HCT116 (cell line): ENCODE measurements around the gene TIAM2. TPM values are rescaled to one million over a fixed set of nuclear protein-coding genes. Genes with fewer than 3 reads are reported as not detected.

Experiments used
- ATAC-seq: fragments of 200-7000 bp; cut with Tn5 transposase; 2 replicates; pipeline ENCODE4 v1.9.1; 2020; ENCODE audit warnings: mild to moderate bottlenecking, moderate library complexity
- BruUV-seq: library from RNA; stranded (reverse); fragments of 400-500 nt; replicated peaks from 2 replicates; lab custom pipeline; 2021; lab: Mats Ljungman, UMichigan
- CTCF ChIA-PET: fragments of 300-600 bp; sonication (Branson Sonifier 250); formaldehyde crosslinking; loops from one replicate; lab custom pipeline; 2021; ENCODE audit warnings: antibody characterized with exemption; lab: Charles Lee
- POLR2A ChIA-PET: fragments of 300-600, 350-600 bp; sonication (Branson Sonifier 250); formaldehyde crosslinking; loops from one replicate; lab custom pipeline; 2021; ENCODE audit warnings: antibody characterized with exemption; lab: Charles Lee
- RAD21 ChIA-PET, 2 experiments: fragments of 300-600 bp; sonication (Branson Sonifier 250); formaldehyde crosslinking; loops; one replicate each; lab custom pipeline; 2023; ENCODE audit warnings: low total read pairs in 2 of 2; ENCODE audit not compliant: uncharacterized antibody in 2 of 2, unreplicated experiment in 2 of 2, low non-redundant PET in 1 of 2; lab: Charles Lee
- DNase-seq: peaks from one replicate; pipeline ENCODE4 v3.0.0-alpha.2; 2010; ENCODE audit warnings: low read depth, low spot score
- H2AFZ ChIP-seq: fragments of 200-600 bp; shearing (Covaris generic), sonication (generic); 2 replicates; pipeline ENCODE4 v1.6.1; 2017; ENCODE audit warnings: low read depth, mixed run types, mixed read lengths, antibody characterized with exemption, low read length; ENCODE audit not compliant: poor library complexity, severe bottlenecking
- H3K27ac ChIP-seq: 2 replicates; pipeline ENCODE4 v1.5.1; 2012; ENCODE audit warnings: low read depth, low read length
- H3K27me3 ChIP-seq: fragments of 200-600 bp; sonication (generic); 2 replicates; pipeline ENCODE4 v1.6.1; 2016; ENCODE audit warnings: mixed run types, low read length, mixed read lengths; ENCODE audit not compliant: insufficient read depth
- H3K36me3 ChIP-seq, 2 experiments: fragments of 200-500 bp in 1 of 2; fragments of 200-600 bp in 1 of 2; sonication (Bioruptor generic) in 1 of 2; sonication (generic) in 1 of 2; 2 replicates each; pipeline versions ENCODE4 v1.5.1 to v1.6.1; 2014 to 2016; ENCODE audit warnings: low read length in 2 of 2, inconsistent platforms in 1 of 2, mixed read lengths in 1 of 2, mixed run types in 1 of 2; ENCODE audit not compliant: insufficient read depth in 2 of 2, control insufficient read depth in 1 of 2
- H3K4me1 ChIP-seq, 2 experiments: fragments of 200-600 bp in 1 of 2; sonication (generic) in 1 of 2; 2 replicates each; pipeline versions ENCODE4 v1.5.1 to v1.6.1; 2012 to 2017; ENCODE audit warnings: low read length in 2 of 2, inconsistent platforms in 1 of 2, mild to moderate bottlenecking in 1 of 2, mixed read lengths in 1 of 2, mixed run types in 1 of 2, moderate library complexity in 1 of 2; ENCODE audit not compliant: insufficient read depth in 2 of 2, control insufficient read depth in 1 of 2
- H3K4me2 ChIP-seq: fragments of 200-600 bp; sonication (generic); 2 replicates; pipeline ENCODE4 v1.6.1; 2017; ENCODE audit warnings: mixed run types, low read length, mixed read lengths
- H3K4me3 ChIP-seq, 2 experiments: fragments of 200-600 bp in 1 of 2; sonication (generic) in 1 of 2; replicated peaks in 1 of 2; 2 replicates each; pipeline ENCODE4 v1.5.1; 2011 to 2016; ENCODE audit warnings: low read length in 2 of 2, control low read depth in 1 of 2, low read depth in 1 of 2, mild to moderate bottlenecking in 1 of 2, mixed read lengths in 1 of 2, mixed run types in 1 of 2
- H3K79me2 ChIP-seq: fragments of 200-600 bp; sonication (generic); 2 replicates; pipeline ENCODE4 v1.6.1; 2017; ENCODE audit warnings: mild to moderate bottlenecking, mixed run types, low read length, moderate library complexity, mixed read lengths; ENCODE audit not compliant: insufficient read depth
- H3K9ac ChIP-seq: fragments of 200-600 bp; sonication (generic); 2 replicates; pipeline ENCODE4 v1.6.1; 2016; ENCODE audit warnings: low read length, mixed read lengths
- H3K9me2 ChIP-seq: fragments of 200-600 bp; sonication (generic), shearing (Covaris generic); 2 replicates; pipeline ENCODE4 v1.6.1; 2017; ENCODE audit warnings: mixed run types, mild to moderate bottlenecking, moderate library complexity; ENCODE audit not compliant: insufficient read depth
- H3K9me3 ChIP-seq, 2 experiments: fragments of 200-500 bp in 1 of 2; fragments of 200-600 bp in 1 of 2; sonication (Bioruptor generic) in 1 of 2; sonication (generic) in 1 of 2; 2 replicates each; pipeline ENCODE4 v1.6.1; 2014 to 2017; ENCODE audit warnings: low read length in 2 of 2, mixed read lengths in 2 of 2, inconsistent platforms in 1 of 2, low read depth in 1 of 2, mild to moderate bottlenecking in 1 of 2, mixed run types in 1 of 2, moderate library complexity in 1 of 2; ENCODE audit not compliant: control insufficient read depth in 1 of 2, insufficient read depth in 1 of 2
- H4K20me1 ChIP-seq: fragments of 200-600 bp; sonication (generic), shearing (Covaris generic); 2 replicates; pipeline ENCODE4 v1.6.1; 2017; ENCODE audit warnings: mixed run types, mild to moderate bottlenecking, moderate library complexity; ENCODE audit not compliant: insufficient read depth
- CBX3 ChIP-seq: IDR thresholded peaks from 2 replicates; pipeline ENCODE4 v1.6.1; 2012; ENCODE audit warnings: low read depth
- CEBPB ChIP-seq: IDR thresholded peaks from 2 replicates; pipeline ENCODE4 v1.6.1; 2012; ENCODE audit warnings: low read depth
- EGR1 ChIP-seq: IDR thresholded peaks from 2 replicates; pipeline ENCODE4 v1.6.1; 2012; ENCODE audit warnings: low read depth
- ELF1 ChIP-seq: IDR thresholded peaks from 2 replicates; pipeline ENCODE4 v1.6.1; 2012; ENCODE audit warnings: low read depth, borderline replicate concordance
- EZH2 ChIP-seq: fragments of 200-600 bp; sonication (generic); IDR thresholded peaks from 2 replicates; pipeline ENCODE4 v1.6.1; 2017; ENCODE audit warnings: antibody characterized with exemption, mixed run types
- EZH2phosphoT487 ChIP-seq: fragments of 200-600 bp; IDR thresholded peaks from 2 replicates; pipeline ENCODE4 v1.6.1; 2018; ENCODE audit warnings: antibody characterized with exemption, borderline replicate concordance
- FOSL1 ChIP-seq: IDR thresholded peaks from 2 replicates; pipeline ENCODE4 v1.6.1; 2012; ENCODE audit warnings: low read depth
- JUND ChIP-seq: IDR thresholded peaks from 2 replicates; pipeline ENCODE4 v1.6.1; 2012
- POLR2AphosphoS5 ChIP-seq: IDR thresholded peaks from 2 replicates; pipeline ENCODE4 v1.6.1; 2011; ENCODE audit warnings: mild to moderate bottlenecking, low read depth, low read length, moderate library complexity
- RAD21 ChIP-seq: IDR thresholded peaks from 2 replicates; pipeline ENCODE4 v1.6.1; 2012; ENCODE audit warnings: low read depth, mild to moderate bottlenecking
- SIN3A ChIP-seq: IDR thresholded peaks from 2 replicates; pipeline ENCODE4 v1.6.1; 2012; ENCODE audit warnings: low read depth
- SRF ChIP-seq: IDR thresholded peaks from 2 replicates; pipeline ENCODE4 v1.6.1; 2012; ENCODE audit warnings: low read depth
- TCF7L2 ChIP-seq: IDR thresholded peaks from 2 replicates; pipeline ENCODE4 v1.7.0; 2011; ENCODE audit warnings: borderline replicate concordance, inconsistent platforms; ENCODE audit not compliant: insufficient read depth, insufficient read length; ENCODE audit errors: extremely low read depth
- ZFX ChIP-seq: fragments of 450-650 bp; IDR thresholded peaks from 2 replicates; pipeline ENCODE4 v1.6.1; 2017
- ZNF274 ChIP-seq: fragments of 200-500 bp; sonication (Bioruptor generic); IDR thresholded peaks from 2 replicates; pipeline ENCODE4 v1.6.1; 2014; ENCODE audit warnings: mild to moderate bottlenecking, low read depth, low read length, inconsistent platforms
- intact Hi-C: fragments of 100-400 bp; cut with micrococcal nuclease; formaldehyde crosslinking; loops from 2 replicates; pipeline ENCODE4 v1.10.0; 2022
- total RNA-seq: library from RNA; stranded (reverse); gene quantifications from one replicate; pipeline ENCODE4 v1.2.1, GENCODE V29; 2021; ENCODE audit not compliant: unreplicated experiment
- TF ChIP-seq, protein P1 (sequence below): IDR thresholded peaks from 2 replicates; pipeline ENCODE4 v1.6.1; 2012
- TF ChIP-seq, protein P2 (sequence below): IDR thresholded peaks from 2 replicates; pipeline ENCODE4 v1.6.1; 2011; ENCODE audit warnings: mild to moderate bottlenecking, low read length, moderate library complexity; ENCODE audit not compliant: insufficient replicate concordance; ENCODE audit errors: extremely low read depth
- TF ChIP-seq, protein P3 (sequence below): IDR thresholded peaks from 2 replicates; pipeline ENCODE4 v1.6.1; 2012

The TIAM2 gene
- total RNA-seq, 1 experiment from 2014 or later, result 9.4 TPM

DNA sequence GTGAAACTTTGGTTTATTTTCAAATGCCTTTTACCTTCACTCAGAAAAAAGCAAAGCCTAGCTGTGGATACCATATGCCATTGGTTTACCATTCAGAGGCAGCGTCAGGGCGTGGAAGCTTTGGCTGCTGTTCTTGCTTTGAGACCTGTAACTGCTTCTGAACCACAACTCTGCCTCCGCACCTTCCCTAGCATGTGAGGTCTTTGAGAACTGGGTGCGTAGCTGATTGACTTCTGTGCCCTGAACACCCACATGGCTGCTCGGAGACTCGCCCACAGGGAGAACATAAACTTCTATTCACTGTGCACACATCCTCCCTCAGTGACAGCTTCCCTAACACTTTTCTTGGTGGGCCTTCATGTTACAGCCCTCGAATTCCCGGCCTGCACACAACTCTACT is 257.5 kb downstream of the TIAM2 start:
- Histone ChIP-seq H3K4me3 (no peak overlapping the region), H3K27me3 (no peaks in the 10 kb centered on the region), H3K36me3 (peaks cover 9 to 21% of the 10 kb centered on the region in 2 experiments; a peak in 3 of 4 replicates), H3K4me1 (peaks cover 0 to 15% of the 10 kb centered on the region in 2 experiments; a peak in 2 of 4 replicates), H4K20me1 (no peaks in the 10 kb centered on the region), H3K79me2 (no peaks in the 10 kb centered on the region), H3K9me3 (no peaks in the 10 kb centered on the region), H3K4me2 (no peak overlapping the region), H2AFZ (no peak overlapping the region), H3K9ac (no peak overlapping the region), H3K27ac (no peak overlapping the region), H3K9me2 (no peaks in the 10 kb centered on the region)
- no peak for DNase-seq
- POLR2A ChIA-PET, result no interaction called here
- BruUV-seq, result no TSS peak
- RAD21 ChIA-PET, result interaction anchor here in 1 of 2 experiments (0.5 kb wide), 1 partner anchor 149 kb away, joined by 3 read pairs; no protein-coding TSS in a partner anchor
- no peak for TF ChIP-seq TCF7L2
- TF ChIP-seq, protein P1, sequence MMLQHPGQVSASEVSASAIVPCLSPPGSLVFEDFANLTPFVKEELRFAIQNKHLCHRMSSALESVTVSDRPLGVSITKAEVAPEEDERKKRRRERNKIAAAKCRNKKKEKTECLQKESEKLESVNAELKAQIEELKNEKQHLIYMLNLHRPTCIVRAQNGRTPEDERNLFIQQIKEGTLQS, result no peak
- no peak for TF ChIP-seq CEBPB
- TF ChIP-seq FOSL1, result no peak
- TF ChIP-seq ZFX, result no peak
- TF ChIP-seq POLR2AphosphoS5, result no peak
- no peak for TF ChIP-seq EZH2phosphoT487
- no peak for TF ChIP-seq RAD21
- TF ChIP-seq, protein P2, sequence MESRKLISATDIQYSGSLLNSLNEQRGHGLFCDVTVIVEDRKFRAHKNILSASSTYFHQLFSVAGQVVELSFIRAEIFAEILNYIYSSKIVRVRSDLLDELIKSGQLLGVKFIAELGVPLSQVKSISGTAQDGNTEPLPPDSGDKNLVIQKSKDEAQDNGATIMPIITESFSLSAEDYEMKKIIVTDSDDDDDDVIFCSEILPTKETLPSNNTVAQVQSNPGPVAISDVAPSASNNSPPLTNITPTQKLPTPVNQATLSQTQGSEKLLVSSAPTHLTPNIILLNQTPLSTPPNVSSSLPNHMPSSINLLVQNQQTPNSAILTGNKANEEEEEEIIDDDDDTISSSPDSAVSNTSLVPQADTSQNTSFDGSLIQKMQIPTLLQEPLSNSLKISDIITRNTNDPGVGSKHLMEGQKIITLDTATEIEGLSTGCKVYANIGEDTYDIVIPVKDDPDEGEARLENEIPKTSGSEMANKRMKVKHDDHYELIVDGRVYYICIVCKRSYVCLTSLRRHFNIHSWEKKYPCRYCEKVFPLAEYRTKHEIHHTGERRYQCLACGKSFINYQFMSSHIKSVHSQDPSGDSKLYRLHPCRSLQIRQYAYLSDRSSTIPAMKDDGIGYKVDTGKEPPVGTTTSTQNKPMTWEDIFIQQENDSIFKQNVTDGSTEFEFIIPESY, result no peak
- no peak for TF ChIP-seq CBX3
- TF ChIP-seq JUND, result no peak
- TF ChIP-seq, protein P3, sequence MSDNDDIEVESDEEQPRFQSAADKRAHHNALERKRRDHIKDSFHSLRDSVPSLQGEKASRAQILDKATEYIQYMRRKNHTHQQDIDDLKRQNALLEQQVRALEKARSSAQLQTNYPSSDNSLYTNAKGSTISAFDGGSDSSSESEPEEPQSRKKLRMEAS, result no peak
- no peak for TF ChIP-seq ELF1
- TF ChIP-seq EZH2, result no peak
- no peak for TF ChIP-seq SRF
- TF ChIP-seq SIN3A, result no peak
- TF ChIP-seq ZNF274, result no peak
- TF ChIP-seq EGR1, result no peak
- CTCF ChIA-PET, result no interaction called here
- ATAC-seq, result no peak
- intact Hi-C loops, result no loop called here
